GM21390 (cell line): ENCODE data around the gene MAN1B1.
A peak's percentile ranks its signal among the peaks of the same experiment; 100 is the strongest.

Source experiments
- ATAC-seq: cut with Tn5 transposase; IDR thresholded peaks from one replicate; pipeline ENCODE4 v1.9.1; 2021; ENCODE audit not compliant: unreplicated experiment

Gene MAN1B1

DNA sequence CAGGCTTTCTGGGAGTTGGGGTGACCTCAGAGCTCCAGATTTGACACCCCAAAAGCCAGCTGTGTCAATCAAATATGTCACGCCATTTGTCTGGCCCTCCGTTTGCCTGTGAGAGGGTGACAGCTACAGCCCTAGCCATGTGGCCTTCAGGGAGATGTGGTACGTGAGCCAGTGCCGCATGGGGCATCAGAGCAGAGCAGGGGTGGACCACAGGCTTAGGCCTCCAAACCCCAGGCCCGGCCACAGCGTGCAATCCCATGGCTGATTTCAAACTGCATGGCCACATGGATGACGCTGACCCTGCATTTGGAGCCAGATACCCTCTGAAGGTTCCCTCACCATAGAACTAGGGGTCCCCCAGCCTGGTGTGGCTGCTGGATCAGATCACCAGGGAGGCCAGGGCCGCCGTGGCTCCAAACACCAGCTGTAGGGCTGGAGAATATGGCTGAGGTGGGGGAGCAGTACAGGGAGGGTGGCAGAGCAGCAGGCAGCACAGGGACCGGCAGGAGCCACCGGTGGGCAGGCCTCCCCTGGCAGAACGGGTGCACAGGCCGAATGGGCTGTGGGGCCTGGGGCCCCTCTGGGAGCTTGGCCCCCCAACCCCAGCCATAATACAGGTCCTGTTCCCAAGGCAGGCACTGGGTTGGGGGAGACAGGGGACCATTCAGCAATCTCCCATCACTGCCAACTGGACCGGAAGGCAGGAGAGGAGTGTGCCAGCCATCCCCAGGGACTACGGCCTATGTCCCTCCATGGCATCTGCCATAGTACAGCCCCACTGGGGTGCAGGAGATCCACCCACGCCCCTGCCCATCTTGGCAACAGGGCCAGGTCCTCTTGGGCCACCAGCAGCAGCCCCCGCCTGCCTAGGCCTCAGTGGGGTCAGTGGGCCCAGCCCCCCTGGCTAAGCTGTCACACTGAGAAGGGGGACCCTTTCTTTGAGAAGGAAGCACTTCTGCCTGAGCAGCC, 18.0 kb upstream of the MAN1B1 start:
- ATAC-seq, result no peak

- ATAC-seq, result no peak
Observed at GRCh38 chr9:137069508-137070091, 17.2 kb upstream of the MAN1B1 start.

- peak; percentile 72 for ATAC-seq
Observed at GRCh38 chr9:137070201-137070905, 16.4 kb upstream of the MAN1B1 start, which contains the start of gene SAPCD2. Gene SAPCD2, minus strand, starts transcription at chr9:137070557. Its CDS starts 97 bp downstream, at chr9:137070460.

DNA sequence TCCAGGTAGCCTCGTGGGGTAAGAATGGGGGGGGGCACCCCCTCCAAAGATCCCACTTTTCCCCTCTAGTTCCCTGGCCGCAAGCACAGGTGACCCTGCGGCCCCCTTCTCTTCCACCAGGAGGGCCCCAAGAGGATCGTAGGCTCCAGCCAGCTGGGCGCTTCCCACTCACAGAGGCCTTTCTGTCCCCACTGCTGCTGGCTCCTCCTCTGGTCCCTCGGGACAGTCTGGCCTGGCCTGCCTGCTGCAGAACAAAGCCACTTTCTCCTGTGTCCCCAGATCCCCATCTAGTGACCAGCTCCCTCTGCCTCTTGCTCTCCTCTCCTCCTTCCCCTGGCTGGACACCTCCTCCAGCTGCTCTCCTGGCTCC, 15.9 kb upstream of the MAN1B1 start:
- no peak for ATAC-seq

GRCh38 chr9:137071282-137071681, 15.5 kb upstream of the MAN1B1 start:
- no peak for ATAC-seq

DNA sequence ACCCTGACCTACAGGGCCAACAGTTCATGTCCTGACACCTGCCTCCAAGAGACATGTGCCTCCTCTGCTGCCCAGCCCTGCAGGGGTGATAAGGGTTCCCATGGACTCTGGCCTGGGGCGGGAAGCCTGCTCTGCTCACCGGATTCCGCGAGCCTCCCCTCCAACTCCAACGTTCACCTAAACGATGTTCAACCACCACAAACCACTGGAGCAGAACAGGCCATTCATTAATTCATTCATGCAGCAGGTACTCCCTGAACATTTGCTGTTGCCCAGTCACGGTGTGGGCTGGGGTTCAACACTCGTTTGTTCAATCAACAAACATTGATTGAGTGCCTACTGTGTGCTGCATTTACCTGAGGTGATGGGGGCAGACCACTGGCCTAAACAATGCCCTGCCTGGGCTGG, 12.8 kb upstream of the MAN1B1 start:
- no peak for ATAC-seq

GRCh38 chr9:137074657-137075274, 12.0 kb upstream of the MAN1B1 start:
- ATAC-seq, result no peak

GRCh38 chr9:137075275-137075775, 11.5 kb upstream of the MAN1B1 start:
- no peak for ATAC-seq

DNA sequence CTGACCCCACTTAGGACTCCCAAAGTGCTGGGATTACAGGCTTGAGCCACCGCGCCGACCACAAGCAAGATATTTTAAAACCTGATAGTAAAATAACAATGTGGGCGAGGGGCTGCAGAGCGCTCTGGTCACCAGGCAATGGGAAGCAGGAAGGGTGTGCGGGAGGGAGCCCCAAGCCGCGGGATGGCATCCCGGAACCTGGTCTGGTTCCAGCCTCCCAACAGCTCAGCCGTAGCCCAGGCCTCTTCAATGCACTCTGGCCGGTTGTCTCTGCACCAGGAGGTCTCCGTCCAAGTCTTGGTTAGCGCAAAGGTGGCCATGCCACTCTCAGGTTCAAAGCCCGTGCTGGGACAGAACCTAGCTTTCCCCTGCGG, 10.2 kb upstream of the MAN1B1 start:
- no peak for ATAC-seq

DNA sequence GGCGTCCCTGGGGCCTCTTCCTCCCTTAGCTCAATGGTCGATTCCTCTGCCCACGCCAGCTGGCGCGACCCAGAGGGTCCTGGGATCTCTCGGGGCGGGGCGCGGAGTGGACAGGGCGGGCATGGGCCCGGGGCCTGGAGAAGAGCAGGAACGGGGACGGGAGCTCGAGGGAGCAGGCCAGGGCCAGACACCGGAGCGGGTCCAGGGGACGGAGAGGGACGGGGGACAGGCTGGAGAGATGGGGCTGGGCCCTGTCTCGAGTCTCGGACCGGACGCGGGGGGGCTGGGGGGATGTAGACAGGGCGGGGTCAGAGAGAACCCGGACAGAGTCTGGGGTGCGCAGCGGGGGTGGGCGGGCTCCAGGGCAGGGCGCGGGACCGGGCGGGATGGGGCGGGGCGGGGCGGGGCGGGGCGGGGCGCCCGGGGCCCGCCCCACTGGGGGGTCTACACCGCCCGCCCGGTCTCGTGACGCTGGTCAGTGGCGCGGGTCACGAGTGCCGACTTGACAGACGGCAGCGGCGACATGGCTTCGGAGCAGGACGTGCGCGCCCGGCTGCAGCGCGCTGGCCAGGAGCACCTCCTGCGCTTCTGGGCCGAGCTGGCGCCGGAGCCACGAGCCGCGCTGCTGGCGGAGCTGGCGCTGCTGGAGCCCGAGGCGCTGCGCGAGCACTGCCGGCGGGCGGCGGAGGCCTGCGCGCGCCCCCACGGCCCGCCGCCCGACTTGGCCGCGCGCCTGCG, 9.6 kb upstream of the MAN1B1 start, which contains the start of gene UAP1L1:
UAP1L1 (plus strand) TSS at position 508 of the 738 bp plus-strand sequence; CDS start at position 524, 16 bp downstream.
- ATAC-seq, result peak; percentile 51

DNA sequence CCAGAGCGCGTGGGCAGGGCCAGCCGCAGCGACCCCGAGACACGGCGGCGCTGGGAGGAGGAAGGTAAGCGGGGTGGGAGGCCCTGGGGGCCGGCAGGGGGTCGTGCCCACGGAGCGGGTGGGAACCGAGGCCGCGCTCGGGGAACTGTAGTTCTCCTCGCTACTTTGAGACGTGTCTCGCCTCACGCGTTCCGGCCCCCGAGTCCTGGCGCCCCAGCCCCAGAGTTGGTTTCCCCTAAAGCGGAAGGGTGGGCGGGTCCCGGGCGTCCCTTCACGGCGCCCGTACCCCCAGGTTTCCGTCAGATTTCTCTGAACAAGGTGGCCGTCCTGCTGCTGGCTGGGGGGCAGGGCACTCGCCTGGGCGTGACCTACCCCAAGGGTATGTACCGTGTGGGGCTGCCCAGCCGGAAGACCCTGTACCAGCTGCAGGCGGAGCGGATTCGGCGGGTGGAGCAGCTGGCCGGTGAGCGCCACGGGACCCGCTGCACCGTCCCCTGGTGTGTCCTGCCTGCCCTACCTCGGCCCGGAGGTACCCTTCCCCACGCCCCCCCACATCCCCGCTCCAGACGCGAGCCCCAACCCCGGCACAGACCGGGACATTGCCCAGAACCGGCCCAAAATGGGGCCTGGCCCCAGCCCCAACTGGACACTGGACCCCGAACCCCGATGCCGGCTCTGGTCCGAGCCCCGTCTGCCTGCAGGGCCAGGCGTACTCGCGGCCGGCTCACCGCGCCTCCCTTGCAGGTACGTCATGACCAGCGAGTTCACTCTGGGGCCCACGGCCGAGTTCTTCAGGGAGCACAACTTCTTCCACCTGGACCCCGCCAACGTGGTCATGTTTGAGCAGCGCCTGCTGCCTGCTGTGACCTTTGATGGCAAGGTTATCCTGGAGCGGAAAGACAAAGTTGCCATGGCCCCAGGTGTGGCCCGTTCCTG, 8.8 kb upstream of the MAN1B1 start:
- ATAC-seq, result peak; percentile 10

- no peak for ATAC-seq
Observed at GRCh38 chr9:137078701-137079400, 7.9 kb upstream of the MAN1B1 start.

GRCh38 chr9:137079401-137079787, 7.4 kb upstream of the MAN1B1 start:
- ATAC-seq, result no peak

DNA sequence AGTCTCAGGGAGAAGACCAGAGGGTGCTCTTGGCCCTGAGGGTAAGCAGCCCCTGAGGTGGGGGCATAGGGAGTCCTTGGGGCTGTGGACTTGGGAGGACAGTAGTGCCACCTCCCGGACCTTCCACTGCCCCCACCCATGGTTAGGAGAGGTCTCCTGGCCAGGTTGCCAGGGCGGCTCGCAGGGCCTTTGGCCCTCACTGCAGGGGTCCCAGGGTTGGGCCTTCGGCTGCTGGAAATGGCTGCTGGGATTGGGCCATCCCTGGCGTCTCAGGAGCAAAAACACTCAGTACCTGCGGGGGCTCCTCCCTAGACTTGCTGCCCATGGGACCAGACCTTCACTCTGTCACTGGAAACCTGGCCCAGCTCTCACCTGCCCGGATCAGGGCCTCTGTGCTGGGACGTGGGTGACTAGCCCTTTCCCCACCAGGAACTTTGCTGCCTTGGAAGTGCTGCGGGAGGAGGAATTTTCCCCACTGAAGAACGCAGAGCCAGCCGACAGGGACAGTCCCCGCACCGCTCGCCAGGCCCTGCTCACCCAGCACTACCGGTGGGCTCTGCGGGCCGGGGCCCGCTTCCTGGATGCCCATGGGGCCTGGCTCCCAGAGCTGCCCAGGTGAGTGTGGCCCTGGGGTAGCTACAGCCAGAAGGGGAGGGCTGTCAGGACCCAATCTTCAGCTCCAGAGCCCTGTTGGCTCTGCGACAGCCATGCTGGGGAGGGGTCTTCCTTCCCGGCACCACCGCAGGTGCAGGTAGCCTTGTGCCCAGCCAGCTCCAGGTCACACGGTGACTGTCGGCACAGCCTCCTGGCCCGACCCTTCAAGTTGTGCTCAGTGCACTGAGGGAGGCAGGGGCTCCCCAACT, 6.3 kb upstream of the MAN1B1 start:
- no peak for ATAC-seq

DNA sequence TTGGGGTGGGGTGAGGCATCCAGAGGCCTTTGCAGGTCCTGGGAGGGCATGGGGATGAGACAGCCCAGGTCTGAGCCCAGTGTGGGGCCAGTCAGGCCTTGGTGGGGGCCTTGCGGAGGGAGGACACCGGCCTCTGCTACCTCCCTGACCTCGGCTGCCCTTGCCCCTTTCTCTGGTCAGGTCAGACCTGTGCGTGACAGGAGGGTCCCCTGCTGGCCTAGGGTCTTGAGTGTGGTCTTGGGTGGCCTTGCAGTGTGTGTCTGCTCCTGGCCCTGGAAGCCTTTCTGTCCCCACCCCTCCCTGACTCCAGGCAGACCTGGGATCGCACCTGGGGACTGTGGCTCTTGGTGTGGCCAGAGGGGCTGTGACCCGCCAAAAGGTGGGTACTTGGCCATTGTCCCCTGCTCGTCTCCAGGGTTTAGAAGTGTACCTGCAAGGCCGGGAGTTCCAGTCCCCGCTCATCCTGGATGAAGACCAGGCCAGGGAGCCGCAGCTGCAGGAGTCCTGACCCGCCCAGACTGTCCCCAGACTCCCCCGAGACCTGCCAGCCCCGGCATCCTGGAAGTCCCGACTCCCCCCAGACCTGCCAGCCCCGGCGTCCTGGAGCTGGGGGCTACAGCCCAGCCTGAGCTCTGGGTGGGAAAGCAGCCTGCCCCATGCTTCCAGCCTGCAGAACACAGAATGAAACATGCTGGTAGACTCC, 4.4 kb upstream of the MAN1B1 start:
- ATAC-seq, result no peak

DNA sequence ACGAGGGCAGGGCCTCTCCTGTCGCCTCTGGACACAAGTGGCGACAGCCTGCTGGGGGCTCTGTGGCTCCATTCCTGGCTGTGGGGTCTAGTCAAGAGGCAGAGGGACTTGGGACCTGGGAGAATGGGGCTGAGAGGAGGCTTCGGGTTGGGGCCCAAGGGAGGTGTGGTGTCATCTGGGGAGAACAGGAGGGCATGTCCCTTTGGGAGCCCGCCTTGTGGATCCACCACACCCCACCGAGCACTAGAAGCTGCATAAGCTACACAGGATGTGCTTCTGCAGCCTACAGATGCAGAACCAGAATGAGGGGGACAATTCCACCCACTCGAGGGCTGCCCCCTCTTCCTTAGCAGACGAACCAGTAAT, 3.9 kb upstream of the MAN1B1 start:
- no peak for ATAC-seq

DNA sequence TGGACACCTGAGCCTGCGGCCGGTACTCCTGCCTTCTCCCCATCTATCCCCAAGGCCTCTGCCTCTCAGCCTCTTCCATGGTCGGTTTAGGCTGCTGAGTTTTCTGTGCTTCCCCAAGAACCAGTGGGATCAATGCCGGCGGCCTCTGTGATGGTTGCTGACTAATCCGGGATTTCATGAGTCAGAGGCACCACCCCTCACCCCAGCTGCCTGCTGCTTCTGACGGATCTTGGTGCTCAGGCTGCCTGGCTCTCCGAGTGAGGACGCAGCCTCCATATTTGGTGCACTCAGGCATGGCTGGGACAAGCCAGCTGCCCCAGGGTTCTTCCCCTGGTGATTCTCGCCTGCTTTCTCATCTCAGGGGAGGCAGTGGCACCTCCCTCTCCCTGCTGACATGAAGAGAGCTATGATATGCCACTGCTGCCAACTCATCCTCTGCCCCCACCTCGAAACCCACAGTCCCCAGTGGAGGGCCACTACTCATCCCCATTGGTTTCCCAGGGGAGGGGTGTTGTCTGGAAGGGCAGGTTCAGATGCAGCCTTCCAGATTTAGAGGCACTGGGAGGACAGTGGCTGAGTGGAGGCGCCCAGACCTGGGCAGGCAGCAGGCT, 3.3 kb upstream of the MAN1B1 start:
- ATAC-seq, result no peak
